HG02870 (cell line): ENCODE measurements around the gene CELA3B.
"Not testable (repeated sequence)": the region's sequence is repeated elsewhere in the genome, so short reads cannot be mapped to it uniquely, and the experiment has no call there.

Source experiments
- ATAC-seq: cut with Tn5 transposase; IDR thresholded peaks from one replicate; pipeline ENCODE4 v1.9.1; 2021; ENCODE audit warnings: mild to moderate bottlenecking, moderate library complexity; ENCODE audit not compliant: unreplicated experiment

Gene CELA3B

DNA sequence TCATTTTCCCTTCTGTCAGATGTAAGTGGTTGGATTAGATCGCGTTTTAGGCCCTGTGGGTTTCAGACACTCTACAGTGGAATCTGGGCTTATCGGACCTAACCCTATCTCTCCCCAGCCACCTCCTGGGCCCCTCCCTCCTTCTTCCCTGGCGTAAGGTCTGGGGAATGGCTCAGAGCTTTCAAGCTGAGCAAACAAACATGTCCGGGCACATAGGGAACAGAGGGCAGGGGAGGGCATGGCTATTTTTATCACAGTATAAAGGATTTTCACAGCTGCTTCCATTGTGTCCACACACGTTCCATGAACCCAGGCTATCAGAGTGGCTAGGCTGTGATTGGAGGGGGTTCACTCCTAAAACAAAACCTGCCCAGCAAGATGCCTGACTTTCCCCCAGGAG lies 2.1 kb upstream of the CELA3B start:
- ATAC-seq = not testable (repeated sequence)

DNA sequence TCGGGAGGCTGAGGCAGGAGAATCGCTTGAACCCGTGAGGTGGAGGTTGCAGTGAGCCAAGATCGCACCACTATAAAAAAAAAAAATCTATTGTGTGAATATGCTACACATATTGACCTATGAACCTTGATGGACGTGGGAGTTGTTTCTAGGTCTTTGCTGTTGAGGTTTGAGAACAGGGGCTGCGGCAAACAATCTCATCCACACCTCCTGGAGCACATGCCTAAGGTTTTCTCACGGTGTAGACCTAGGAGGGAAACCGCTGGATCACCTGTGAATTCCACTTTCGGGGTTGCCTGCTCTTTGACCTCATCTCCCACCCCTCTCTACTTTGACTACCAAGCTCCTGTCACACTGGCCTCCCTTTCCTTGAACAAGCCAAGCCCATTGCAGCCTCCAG lies 1.5 kb upstream of the CELA3B start:
- ATAC-seq = not testable (repeated sequence)

DNA sequence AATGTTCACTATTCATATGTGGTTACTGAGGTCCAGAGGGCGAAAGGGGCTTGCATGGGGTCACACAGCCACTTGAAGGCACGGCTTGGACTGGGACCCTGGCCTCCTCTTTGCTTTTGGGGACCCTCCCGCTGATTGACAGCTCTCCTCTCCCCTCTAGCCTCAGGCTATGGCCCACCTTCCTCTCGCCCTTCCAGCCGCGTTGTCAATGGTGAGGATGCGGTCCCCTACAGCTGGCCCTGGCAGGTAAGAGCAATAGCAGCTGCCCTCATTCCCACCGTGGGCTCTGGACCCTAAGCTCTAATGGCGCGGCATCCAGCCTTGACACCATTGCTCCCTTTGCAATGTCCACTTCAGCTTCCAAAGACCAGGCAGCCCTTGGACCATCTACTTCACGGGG lies 1.4 kb downstream of the CELA3B start:
- not testable (repeated sequence) for ATAC-seq

DNA sequence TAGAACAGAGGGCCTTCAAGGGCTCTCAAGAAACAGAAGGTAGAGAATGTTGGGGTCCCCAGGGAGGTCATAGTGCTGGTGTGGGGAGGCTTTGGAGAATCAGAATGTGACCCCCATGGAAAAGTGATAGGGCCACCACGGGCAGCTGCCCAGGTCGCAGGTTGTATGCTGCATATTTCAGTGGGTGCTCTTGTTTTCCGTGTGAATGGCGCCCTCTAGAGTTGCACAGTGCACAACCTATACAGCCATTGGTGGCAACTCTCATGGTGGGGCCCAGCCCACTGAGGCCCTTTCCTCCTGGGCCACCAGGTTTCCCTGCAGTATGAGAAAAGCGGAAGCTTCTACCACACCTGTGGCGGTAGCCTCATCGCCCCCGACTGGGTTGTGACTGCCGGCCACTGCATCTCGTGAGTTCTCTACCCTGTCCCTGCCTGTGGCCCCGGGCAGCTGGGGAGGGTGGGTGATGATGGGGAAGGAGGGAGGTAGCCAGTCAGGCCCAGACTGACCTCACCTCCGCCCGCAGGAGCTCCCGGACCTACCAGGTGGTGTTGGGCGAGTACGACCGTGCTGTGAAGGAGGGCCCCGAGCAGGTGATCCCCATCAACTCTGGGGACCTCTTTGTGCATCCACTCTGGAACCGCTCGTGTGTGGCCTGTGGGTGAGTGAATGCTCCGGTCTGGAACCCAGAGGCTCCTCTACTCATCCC lies 3.8 kb downstream of the CELA3B start:
- ATAC-seq = not testable (repeated sequence)

DNA sequence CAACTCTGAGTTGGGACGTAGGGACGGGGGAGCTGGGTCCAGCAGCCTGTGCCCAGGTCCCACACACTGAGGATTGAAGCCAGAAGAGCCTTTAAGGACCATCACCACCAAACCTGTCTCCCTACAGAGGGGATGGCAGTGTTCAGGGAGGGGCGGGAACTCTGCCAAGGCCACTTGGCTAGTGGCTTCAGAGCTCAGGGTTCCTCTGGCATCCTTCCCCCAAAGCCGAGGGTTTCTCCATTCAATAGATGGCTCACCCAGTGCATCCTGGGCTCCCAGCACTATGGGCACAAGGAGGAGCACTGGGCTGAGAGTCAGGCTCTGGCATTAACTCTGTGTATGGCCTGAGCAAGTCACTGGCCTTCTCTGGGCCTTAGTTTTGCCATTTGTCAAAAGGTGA lies 4.4 kb downstream of the CELA3B start:
- ATAC-seq = not testable (repeated sequence)

DNA sequence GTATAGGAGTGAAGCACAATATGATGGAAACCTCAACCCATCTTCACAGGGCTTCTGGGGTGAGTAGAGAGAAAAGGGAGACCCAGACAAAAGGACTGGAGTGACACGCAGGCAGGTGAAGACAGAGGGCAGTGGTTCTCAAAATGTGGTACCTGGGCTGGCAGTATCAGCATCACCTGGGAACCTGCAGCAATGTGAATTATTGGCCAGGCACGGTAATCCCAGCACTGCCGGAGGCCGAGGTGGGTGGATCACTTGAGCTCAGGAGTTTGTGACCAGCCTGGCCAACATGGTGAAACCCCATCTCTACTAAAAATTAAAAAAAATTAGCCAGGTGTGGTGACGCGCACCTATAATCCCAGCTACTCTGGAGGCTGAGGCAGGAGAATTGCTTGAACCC lies 5.3 kb downstream of the CELA3B start:
- ATAC-seq = not testable (repeated sequence)

DNA sequence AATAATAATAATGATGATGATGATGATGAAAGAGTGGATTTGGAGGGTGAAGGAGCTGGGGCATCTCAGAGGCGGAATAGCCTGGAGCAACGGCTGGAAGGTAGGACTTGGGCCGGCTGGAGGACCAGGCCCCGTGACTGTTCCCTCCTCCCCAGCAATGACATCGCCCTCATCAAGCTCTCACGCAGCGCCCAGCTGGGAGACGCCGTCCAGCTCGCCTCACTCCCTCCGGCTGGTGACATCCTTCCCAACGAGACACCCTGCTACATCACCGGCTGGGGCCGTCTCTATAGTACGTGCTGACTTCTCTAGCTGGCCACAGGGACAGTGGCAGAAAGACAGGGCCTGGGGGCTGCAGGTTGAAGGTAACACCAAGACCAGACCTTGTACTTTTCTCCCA lies 6.7 kb downstream of the CELA3B start:
- ATAC-seq = not testable (repeated sequence)

DNA sequence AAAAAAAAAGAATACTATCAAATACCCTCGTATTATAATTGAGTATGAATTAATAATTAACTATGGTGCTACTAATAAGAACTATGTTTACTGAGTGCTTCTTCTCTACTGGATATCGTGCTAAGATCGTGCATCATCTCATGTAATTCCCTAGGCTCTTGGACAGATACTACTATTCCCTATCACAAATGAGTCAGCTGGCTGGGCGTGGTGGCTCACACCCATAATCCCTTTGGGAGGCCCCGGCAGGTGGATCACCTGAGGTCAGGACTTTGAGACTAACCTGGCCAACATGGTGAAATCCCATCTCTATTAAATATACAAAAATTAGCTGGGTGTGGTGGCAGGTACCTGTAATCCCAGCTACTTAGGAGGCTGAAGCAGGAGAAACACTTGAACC lies 9.1 kb downstream of the CELA3B start:
- ATAC-seq = not testable (repeated sequence)

DNA sequence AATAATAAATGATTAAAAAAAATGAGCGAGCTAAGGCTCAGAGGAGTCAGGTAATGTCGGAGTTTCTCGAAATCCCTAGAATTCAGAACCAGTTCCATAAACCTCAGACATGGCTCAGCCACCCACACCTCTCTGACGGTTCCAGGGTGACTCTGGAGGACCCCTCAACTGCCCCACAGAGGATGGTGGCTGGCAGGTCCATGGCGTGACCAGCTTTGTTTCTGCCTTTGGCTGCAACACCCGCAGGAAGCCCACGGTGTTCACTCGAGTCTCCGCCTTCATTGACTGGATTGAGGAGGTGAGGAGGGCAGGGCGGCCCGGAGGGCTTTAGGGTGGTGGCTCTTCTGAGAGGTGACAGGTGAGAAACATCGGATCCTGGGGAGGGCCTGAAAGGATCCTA lies 9.6 kb downstream of the CELA3B start:
- ATAC-seq = not testable (repeated sequence)

DNA sequence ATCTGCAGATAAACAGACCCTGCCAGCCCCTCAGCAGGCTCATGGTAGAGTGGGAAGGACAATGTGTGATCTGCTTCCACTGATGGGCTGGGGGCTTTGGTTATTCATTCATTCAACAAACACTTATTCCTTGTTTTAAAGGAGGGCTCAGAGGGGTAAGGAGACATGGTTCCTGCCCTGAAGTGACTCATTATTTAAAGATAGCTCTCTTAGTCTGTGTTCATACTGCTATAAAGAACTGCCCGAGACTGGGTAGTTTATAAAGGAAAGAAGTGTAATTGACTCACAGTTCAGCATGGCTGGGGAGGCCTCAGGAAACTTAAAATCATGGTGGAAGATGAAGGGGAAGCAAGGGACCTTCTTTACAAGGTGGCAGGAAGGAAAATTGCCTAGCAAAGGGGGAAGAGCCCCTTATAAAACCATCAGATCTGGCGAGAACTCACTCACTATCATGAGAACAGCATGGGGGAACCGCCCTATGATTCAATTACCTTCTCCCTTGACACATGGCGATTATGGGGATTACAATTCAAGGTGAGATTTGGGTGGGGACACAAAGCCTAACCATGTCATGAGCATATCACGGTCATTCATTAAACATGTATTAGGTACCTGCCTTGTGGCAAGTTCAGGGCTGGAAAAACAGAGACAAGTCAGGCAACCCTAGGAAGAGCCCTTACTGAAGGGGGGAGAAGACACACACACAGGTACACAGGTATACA lies 13.0 kb downstream of the CELA3B start:
- ATAC-seq = not testable (repeated sequence)

DNA sequence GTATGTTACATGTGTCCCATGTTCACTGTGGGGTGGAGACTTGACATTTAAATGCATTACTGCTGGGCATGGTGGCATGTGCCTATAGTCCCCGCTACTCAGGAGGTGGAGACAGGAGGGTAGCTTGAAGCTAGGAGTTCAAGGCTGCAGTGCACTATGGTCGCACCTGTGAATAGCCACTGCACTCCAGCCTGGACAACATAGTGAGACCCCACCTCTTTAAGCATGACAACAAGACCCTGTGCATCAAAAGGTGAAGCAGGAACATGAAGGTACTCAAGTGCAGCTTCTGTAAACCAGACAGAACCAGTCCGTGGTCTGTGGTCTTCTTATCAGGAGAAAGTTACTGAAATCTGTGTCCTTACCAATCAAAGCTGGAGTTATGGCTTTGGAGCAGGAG lies 15.4 kb downstream of the CELA3B start:
- ATAC-seq = not testable (repeated sequence)

DNA sequence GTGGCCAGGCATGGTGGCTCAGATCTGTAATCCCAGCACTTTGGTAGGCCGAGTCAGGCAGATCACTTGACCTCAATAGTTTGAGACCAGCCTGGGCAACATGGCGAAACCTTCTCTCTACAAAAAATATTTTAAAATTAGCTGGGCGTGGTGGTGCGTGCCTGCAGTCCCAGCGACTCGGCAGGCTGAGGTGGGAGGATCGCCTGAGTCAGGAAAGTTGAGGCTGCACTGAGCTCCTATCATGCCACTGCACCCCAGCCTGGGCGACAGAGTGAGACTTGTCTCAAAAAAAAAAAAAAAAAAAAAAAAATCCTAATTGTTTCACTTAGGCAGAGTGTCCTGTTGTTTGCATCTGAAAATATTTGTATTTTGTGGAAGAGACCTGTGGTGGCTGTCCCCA lies 17.9 kb downstream of the CELA3B start:
- not testable (repeated sequence) for ATAC-seq

DNA sequence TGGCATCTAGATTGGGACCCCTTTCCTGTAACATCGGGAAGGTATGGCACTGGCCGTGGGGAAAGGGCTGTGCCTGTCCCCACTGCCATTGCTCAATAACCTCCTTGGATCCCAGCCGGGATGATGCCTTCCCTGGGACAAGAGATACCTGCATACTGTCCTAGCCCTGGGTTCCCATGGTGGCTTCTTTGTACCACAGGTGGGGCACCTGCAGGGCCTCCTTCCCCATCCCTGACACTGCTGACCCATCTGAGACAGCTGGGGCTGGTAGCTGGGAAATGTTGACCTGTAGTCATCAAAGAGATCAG lies 19.8 kb downstream of the CELA3B start:
- ATAC-seq = not testable (repeated sequence)

DNA sequence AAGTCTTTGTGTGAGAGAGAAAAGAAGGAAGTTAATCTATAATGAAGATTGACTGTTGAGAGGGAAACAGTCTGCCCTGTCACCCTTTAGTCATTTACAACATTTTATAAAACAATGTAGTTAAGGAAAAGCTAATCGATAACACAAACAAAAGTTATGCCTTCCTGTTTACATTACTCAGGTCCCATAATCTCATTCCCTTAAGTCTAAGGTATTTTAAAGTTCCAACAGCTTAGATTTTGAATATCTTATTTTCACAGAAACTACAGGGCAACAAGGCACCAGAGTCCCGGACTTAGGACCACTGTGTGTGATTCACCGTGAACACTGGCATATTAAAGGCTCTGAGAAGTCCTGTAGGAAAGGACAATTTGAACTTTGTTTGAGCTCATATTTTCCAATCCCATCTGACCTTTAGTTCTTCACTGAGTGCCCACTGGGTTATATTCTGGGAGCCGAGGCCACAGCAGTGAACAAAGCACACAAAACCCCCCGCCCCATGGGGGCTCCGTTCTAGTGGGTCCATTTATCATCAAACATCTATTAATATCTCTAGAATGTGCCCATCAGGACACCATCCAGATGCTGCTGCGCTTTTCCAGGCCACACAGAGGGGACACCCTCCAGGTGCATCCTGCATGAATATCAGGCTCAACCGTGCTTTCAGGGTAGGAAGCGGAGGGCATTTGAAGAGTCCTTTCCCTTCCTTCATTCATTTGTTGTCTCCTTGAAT lies 21.2 kb downstream of the CELA3B start:
- not testable (repeated sequence) for ATAC-seq

DNA sequence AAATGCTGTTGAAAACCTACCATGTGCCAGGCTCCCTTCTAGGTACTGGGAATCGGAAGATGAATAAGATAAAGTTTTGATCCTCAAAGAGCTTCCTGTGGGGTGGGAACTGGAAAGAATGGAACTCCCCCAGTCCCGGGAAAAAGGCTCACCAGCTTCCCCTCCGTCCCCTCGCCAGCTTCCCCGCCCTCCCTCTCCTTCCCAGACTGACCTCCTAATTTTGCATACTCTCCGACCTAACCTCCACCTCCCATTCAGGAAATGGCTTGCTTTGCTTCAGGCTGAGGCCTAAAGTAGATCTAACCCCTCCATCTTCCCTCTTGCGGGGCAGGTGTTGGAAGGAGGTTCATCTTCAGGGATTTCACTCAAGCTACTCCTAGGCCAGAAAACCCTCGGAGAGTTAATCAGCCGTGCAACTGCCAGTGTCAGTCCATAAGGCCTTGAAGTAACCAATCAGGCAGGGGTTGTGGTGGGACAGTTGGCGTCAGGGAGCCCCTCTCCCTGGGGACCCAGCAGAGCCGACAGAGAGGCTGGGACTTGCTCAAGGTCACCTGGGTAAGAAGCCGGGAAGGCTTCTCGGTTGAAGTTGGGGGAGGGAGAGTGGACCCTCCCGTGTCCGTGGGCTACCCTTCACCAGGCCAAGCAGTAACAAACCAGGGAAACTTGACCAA lies 21.9 kb downstream of the CELA3B start:
- ATAC-seq = not testable (repeated sequence)

DNA sequence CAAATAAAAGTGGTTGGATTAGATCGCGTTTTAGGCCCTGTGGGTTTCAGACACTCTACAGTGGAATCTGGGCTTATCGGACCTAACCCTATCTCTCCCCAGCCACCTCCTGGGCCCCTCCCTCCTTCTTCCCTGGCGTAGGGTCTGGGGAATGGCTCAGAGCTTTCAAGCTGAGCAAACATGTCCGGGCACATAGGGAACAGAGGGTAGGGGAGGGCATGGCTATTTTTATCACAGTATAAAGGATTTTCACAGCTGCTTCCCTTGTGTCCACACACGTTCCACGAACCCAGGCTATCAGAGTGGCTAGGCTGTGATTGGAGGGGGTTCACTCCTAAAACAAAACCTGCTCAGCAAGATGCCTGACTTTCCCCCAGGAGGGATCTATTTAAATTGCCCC lies 22.8 kb downstream of the CELA3B start:
- not testable (repeated sequence) for ATAC-seq

DNA sequence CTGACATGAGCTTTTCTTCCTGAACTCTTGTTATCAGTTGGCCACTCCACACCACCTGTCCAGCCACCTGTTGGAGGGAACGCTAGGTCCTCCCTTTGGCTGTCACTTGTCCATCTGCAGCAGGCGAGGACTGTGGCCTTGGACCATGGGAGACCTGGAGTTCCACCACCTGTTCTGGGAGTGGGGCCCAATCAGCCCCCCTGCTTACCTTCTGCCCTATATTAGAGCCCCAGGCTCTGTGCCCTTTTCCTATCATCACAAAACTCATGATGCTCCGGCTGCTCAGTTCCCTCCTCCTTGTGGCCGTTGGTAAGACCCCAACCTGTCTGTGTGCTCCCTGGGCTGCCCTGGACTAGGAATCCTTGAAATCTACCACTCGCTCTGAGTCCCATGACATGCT lies 24.6 kb downstream of the CELA3B start, which contains the start of gene CELA3A:
Gene CELA3A, plus strand, starts transcription at position 249 of the 400 bp plus-strand sequence. Its CDS starts 18 bp downstream, at position 267.
- ATAC-seq = no peak

DNA sequence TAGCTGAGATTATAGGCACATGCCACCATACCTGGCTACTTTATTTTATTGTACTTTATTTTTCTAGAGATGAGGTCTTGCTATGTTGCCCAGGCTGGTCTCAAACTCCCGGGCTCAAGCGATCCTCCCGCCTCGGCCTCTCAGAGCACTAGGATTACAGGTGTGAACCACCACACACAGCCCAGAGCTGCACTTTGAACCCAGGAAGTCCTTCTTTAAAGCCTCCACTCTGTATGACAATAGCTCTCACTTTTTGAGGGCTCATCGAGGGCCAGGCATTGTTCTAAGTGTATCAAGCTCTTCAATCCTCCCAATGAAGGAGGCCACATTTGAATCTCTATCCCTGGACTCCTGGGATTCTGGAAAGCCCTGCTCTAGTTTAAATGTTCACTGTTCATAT lies 25.6 kb downstream of the CELA3B start:
- ATAC-seq = not testable (repeated sequence)

DNA sequence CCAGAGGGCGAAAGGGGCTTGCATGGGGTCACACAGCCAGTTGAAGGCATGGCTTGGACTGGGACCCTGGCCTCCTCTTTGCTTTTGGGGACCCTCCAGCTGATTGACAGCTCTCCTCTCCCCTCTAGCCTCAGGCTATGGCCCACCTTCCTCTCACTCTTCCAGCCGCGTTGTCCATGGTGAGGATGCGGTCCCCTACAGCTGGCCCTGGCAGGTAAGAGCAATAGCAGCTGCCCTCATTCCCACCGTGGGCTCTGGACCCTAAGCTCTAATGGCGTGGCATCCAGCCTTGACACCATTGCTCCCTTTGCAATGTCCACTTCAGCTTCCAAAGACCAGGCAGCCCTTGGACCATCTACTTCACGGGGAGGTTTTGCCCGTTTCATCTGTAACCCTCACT lies 26.1 kb downstream of the CELA3B start:
- not testable (repeated sequence) for ATAC-seq

DNA sequence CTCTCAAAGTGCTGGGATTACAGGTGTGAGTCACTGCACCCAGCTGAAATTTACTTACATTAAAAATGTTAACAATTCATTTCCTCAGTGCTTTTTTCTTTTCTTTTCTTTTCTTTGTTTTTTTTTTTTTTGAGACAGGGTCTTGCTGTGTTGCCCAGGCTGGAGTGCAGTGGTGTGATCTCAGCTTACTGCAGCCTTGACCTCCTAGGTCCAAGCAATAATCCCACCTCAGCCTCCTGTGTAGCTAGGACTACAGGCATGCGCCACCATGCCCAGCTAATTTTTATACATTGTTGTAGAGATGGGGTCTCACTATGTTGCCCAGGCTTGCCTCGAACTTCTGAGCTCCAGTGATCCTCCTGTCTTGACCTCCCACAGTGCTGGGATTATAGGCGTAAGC lies 27.1 kb downstream of the CELA3B start:
- ATAC-seq = not testable (repeated sequence)
